Cardiac muscle cell (in vitro differentiated cells and primary cell): ENCODE measurements around the gene LYRM4. TPM values are rescaled to one million over a fixed set of nuclear protein-coding genes. Genes with fewer than 3 reads are reported as not detected.

ENCODE experiments used
- DNase-seq, 2 donors: peaks; one replicate each; pipeline versions ENCODE4 v3.0.0 to v3.0.0-alpha.2; 2010 to 2017; ENCODE audit warnings: low read depth in 1 of 2, low spot score in 1 of 2
- H3K27ac ChIP-seq: fragments of 200-600 bp; sonication (generic); 2 replicates; pipeline ENCODE4 v1.5.1; 2016
- H3K27me3 ChIP-seq: fragments of 200-600 bp; sonication (generic); 2 replicates; pipeline ENCODE4 v1.6.0; 2016; ENCODE audit warnings: control low read depth
- H3K36me3 ChIP-seq: fragments of 200-600 bp; sonication (generic); 2 replicates; pipeline ENCODE4 v1.5.1; 2016; ENCODE audit warnings: control low read depth
- H3K4me1 ChIP-seq: fragments of 200-600 bp; sonication (generic); 2 replicates; pipeline ENCODE4 v1.8.1; 2017; ENCODE audit warnings: low read depth, mild to moderate bottlenecking, mixed run types
- H3K4me3 ChIP-seq: fragments of 200-600 bp; sonication (generic); 2 replicates; pipeline ENCODE4 v1.5.1; 2016; ENCODE audit warnings: mild to moderate bottlenecking
- H3K9me3 ChIP-seq: fragments of 200-600 bp; sonication (generic); 2 replicates; pipeline ENCODE4 v1.5.1; 2017; ENCODE audit warnings: low read depth, mild to moderate bottlenecking, control low read depth
- polyA plus RNA-seq: library from polyadenylated mRNA; unstranded; fragments of >200 nt; fragmentation: Nextera tagmentation; extraction: Ambion mirVana; gene quantifications from 2 replicates; pipeline ENCODE4 v1.2.1, GENCODE V29; 2016
- total RNA-seq: library from RNA; depleted of rRNA; stranded (reverse); fragments of >200 nt; gene quantifications from 2 replicates; pipeline ENCODE4 v1.2.3, GENCODE V29; 2016
- TF ChIP-seq, protein P1 (sequence below): IDR thresholded peaks from 2 replicates; pipeline ENCODE4 v1.5.1; 2012; ENCODE audit warnings: low read depth, mild to moderate bottlenecking, low read length

The LYRM4 gene
- 24.2 and 31.8 TPM in 2 replicates for total RNA-seq
- polyA plus RNA-seq, result 38.3 and 57.3 TPM in 2 replicates

DNA sequence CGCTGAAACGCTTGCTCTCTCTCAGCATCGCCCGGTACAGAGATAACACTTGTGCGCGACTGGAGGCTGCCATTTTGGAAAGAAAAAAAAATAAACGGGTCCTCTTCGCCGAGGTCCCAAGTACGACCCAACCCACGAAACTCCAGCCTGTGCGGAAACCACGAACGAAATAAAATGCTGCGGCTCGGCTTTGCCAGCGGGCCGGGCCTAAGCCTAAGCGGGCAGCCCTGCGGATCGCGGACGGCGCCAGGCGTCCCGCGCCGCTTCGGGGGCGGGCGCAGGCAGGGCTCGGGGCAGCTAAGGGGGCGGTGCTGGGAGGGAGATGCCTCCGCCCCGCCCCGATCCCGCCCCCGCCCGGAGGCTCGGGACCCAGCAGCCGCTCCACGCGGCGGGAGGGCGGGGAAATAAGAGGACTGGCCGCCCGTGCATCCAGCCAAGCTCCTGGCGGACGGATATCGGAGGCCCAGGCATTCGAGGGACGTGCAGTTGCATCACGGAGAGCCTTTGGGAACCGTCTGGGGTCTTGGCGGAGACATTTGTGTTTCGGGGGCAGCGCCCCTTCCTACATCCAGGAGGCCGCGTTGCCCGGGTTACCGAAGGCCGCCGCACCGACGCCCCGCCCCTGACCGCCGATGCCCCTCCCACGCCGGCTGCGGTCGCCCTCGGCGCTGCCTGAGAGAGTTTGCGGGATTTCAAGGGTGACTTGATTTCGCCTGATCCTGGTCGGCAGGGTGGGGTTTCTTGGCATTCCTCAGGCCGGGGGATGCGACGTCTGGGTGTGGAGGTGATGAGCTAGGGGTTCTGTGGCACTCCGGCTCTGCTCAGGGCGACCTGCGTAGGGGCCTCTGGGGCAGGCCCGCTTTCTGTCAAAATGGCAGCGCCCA lies at the start of gene LYRM4, which contains the start of gene FARS2:
TSS of gene LYRM4 (minus strand) at position 290 of the 884 bp plus-strand sequence. CDS start at position 73, 217 bp downstream.
TSS of gene FARS2 (plus strand) at position 853 of the 884 bp plus-strand sequence.
- Histone ChIP-seq H3K27ac (peak within 1 kb of the TSS; percentile 100), H3K4me1 (peaks cover 16% of the 10 kb centered on the region), H3K27me3 (no peaks in the 10 kb centered on the region), H3K9me3 (no peaks in the 10 kb centered on the region), H3K4me3 (peak within 1 kb of the TSS; percentile 66), H3K36me3 (no peaks in the 10 kb centered on the region)
- TF ChIP-seq, protein P1, sequence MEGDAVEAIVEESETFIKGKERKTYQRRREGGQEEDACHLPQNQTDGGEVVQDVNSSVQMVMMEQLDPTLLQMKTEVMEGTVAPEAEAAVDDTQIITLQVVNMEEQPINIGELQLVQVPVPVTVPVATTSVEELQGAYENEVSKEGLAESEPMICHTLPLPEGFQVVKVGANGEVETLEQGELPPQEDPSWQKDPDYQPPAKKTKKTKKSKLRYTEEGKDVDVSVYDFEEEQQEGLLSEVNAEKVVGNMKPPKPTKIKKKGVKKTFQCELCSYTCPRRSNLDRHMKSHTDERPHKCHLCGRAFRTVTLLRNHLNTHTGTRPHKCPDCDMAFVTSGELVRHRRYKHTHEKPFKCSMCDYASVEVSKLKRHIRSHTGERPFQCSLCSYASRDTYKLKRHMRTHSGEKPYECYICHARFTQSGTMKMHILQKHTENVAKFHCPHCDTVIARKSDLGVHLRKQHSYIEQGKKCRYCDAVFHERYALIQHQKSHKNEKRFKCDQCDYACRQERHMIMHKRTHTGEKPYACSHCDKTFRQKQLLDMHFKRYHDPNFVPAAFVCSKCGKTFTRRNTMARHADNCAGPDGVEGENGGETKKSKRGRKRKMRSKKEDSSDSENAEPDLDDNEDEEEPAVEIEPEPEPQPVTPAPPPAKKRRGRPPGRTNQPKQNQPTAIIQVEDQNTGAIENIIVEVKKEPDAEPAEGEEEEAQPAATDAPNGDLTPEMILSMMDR, result no peak
- DNase-seq, result peak; percentile 93 to 94

DNA sequence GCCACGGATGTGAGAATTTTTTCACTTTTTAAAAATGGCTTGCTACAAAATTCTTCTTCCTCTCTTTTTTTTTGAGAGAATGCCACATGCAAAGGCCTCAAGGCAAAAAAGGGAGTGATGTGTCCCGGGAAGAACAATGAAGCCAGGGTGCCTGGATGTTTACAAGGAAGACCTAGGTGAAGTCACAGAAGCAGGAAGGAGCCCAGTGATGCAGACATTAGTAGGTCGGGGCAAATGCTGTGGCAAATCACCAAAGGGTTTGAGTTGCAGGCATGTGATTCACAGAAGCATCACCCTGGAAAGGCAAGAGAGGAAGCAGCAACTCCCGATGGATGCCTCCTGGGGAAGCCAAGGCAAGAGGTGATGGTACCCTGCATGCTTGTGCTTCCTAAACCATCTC lies 47.3 kb upstream of the LYRM4 start:
- Histone ChIP-seq H3K27me3 (no peaks in the 10 kb centered on the region), H3K4me1 (peaks cover 5% of the 10 kb centered on the region), H3K9me3 (no peaks in the 10 kb centered on the region), H3K36me3 (no peaks in the 10 kb centered on the region), H3K27ac (no peak overlapping the region), H3K4me3 (no peak overlapping the region)
- no peak for DNase-seq
- TF ChIP-seq, protein P1, result no peak

DNA sequence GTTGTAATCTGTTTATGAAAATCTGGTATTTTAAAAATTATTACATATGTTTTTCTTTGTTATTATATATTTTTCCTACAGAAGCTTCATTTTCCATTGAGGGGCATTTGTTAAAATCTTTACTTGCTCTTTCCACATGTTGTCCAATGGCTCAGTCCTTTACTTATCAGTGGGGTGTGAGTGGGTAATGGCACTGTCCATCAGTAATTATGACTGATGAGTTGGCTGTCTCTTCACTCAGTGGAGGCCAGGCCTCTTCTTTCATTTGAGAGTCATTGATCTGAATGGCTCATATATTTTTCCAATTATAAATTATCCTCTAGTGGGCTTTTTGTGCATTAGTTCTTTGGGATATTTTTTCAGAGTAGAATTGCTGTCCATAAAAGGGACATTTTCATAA lies 46.3 kb upstream of the LYRM4 start:
- H3K27me3 ChIP-seq, result no peaks in the 10 kb centered on the region
- no peaks in the 10 kb centered on the region for H3K36me3 ChIP-seq
- no peaks in the 10 kb centered on the region for H3K9me3 ChIP-seq
- H3K4me1 ChIP-seq, result peaks cover 7% of the 10 kb centered on the region
- H3K4me3 ChIP-seq, result no peak overlapping the region
- no peak overlapping the region for H3K27ac ChIP-seq
- TF ChIP-seq, protein P1, result no peak
- no peak for DNase-seq

DNA sequence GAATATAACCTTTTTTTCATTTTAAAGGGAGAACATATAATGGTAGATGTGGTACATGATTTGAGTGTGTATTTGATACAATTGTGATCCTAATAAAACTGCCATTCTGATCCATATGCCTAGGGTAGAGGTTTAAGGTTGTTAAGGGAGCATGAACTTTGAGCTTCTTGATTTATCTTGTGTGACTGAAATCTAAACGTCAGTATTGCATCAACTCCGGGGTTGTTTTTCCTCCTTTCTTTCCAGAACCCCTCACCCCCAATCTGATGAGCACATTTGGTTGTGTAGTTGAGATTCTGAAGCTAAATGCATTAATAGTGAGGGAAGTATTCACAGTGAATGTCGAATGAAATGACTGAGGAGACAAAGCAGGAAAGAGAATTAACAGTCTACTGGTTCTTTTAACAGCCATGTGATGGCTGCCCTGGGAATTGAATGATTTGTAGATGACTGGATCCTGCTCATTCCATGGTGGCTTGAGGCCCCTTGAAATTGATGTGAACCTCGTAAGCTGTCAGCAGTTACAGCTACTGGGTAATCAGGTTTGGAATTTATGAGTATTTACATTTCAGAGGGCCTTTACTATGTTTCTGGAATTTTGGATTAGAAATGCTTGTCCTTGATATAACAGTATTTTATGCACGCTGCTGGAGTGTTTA lies 45.3 kb upstream of the LYRM4 start:
- no peak overlapping the region for H3K4me3 ChIP-seq
- no peaks in the 10 kb centered on the region for H3K27me3 ChIP-seq
- H3K27ac ChIP-seq, result no peak overlapping the region
- H3K9me3 ChIP-seq, result no peaks in the 10 kb centered on the region
- H3K36me3 ChIP-seq, result no peaks in the 10 kb centered on the region
- DNase-seq, result no peak
- TF ChIP-seq, protein P1, result no peak
- H3K4me1 ChIP-seq, result peaks cover 7% of the 10 kb centered on the region

DNA sequence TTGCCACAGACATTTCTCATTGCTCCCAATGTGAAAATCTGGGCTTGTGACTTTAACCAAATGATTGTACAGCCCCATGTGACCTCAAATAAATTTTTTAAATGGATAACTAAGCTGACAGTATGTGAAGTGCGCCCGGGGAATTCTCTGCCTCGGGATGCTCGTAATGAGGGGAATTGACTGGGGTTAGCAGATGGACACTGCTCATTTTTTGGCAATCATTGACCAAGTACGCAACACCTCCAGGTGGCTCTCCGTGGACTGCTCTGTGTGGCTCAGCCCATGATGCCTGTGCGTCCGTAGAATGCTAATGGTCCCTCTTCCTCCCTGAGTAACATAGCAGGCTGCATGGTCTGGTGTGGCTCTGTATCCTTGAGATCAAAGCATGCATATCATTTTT lies 42.9 kb upstream of the LYRM4 start:
- Histone ChIP-seq H3K27ac (no peak overlapping the region), H3K9me3 (no peaks in the 10 kb centered on the region), H3K4me1 (peaks cover 7% of the 10 kb centered on the region), H3K36me3 (no peaks in the 10 kb centered on the region), H3K27me3 (no peaks in the 10 kb centered on the region), H3K4me3 (no peak overlapping the region)
- no peak for DNase-seq
- TF ChIP-seq, protein P1, result no peak
